GM18907 (cell line): ENCODE measurements around the gene IFIT3.
A peak's percentile ranks its signal among the peaks of the same experiment; 100 is the strongest.
"Not testable (repeated sequence)": the region's sequence is repeated elsewhere in the genome, so short reads cannot be mapped to it uniquely, and the experiment has no call there.

Experiments
- ATAC-seq: cut with Tn5 transposase; IDR thresholded peaks from one replicate; pipeline ENCODE4 v1.9.1; 2021; ENCODE audit warnings: mild to moderate bottlenecking, moderate library complexity; ENCODE audit not compliant: unreplicated experiment

Gene IFIT3

GRCh38 chr10:89327803-89328441, at the start of gene IFIT3:
TSS of gene IFIT3 (plus strand) at chr10:89327997. CDS start at chr10:89328074, 77 bp downstream.
- no peak for ATAC-seq

GRCh38 chr10:89278034-89278535, 49.7 kb upstream of the IFIT3 start:
- no peak for ATAC-seq

GRCh38 chr10:89278900-89279392, 48.9 kb upstream of the IFIT3 start:
- no peak for ATAC-seq

GRCh38 chr10:89279421-89279869, 48.4 kb upstream of the IFIT3 start:
- no peak for ATAC-seq

- no peak for ATAC-seq
Observed at GRCh38 chr10:89280508-89280907, 47.3 kb upstream of the IFIT3 start.

GRCh38 chr10:89281606-89282395, 46.0 kb upstream of the IFIT3 start:
- no peak for ATAC-seq

GRCh38 chr10:89283025-89283935, 44.5 kb upstream of the IFIT3 start:
- no peak for ATAC-seq

- ATAC-seq: no peak
Observed at GRCh38 chr10:89283936-89284475, 43.8 kb upstream of the IFIT3 start.

- ATAC-seq: not testable (repeated sequence)
Observed at GRCh38 chr10:89284711-89285110, 43.1 kb upstream of the IFIT3 start.

GRCh38 chr10:89285303-89285702, 42.5 kb upstream of the IFIT3 start:
- not testable (repeated sequence) for ATAC-seq

GRCh38 chr10:89294721-89295239, 33.0 kb upstream of the IFIT3 start:
- no peak for ATAC-seq

- ATAC-seq: no peak
Observed at GRCh38 chr10:89295597-89295996, 32.2 kb upstream of the IFIT3 start.

- no peak for ATAC-seq
Observed at GRCh38 chr10:89296220-89296648, 31.6 kb upstream of the IFIT3 start.

- no peak for ATAC-seq
Observed at GRCh38 chr10:89297356-89297755, 30.4 kb upstream of the IFIT3 start.

GRCh38 chr10:89297791-89298190, 30.0 kb upstream of the IFIT3 start:
- no peak for ATAC-seq

GRCh38 chr10:89299031-89299430, 28.8 kb upstream of the IFIT3 start:
- ATAC-seq: no peak

GRCh38 chr10:89301232-89301631, 26.6 kb upstream of the IFIT3 start:
- ATAC-seq: peak; percentile 38

- peak; percentile 76 for ATAC-seq
Observed at GRCh38 chr10:89301721-89302445, 25.9 kb upstream of the IFIT3 start, which contains the start of gene IFIT2. TSS of gene IFIT2 (plus strand) at chr10:89302046. CDS start at chr10:89302124, 78 bp downstream.

GRCh38 chr10:89302625-89303024, 25.2 kb upstream of the IFIT3 start:
- no peak for ATAC-seq
